NCI-H146 (cell line): Measurements from ENCODE around the gene LHX3.

ENCODE experiments used
- DNase-seq: peaks from one replicate; lab custom pipeline; 2025; lab: John Stamatoyannopoulos, UW

LHX3 gene

GRCh38 chr9:136177224-136177623 lies 27.7 kb downstream of the LHX3 start:
- DNase-seq, result no peak

GRCh38 chr9:136175616-136176197 lies 29.2 kb downstream of the LHX3 start:
- no peak for DNase-seq

DNA sequence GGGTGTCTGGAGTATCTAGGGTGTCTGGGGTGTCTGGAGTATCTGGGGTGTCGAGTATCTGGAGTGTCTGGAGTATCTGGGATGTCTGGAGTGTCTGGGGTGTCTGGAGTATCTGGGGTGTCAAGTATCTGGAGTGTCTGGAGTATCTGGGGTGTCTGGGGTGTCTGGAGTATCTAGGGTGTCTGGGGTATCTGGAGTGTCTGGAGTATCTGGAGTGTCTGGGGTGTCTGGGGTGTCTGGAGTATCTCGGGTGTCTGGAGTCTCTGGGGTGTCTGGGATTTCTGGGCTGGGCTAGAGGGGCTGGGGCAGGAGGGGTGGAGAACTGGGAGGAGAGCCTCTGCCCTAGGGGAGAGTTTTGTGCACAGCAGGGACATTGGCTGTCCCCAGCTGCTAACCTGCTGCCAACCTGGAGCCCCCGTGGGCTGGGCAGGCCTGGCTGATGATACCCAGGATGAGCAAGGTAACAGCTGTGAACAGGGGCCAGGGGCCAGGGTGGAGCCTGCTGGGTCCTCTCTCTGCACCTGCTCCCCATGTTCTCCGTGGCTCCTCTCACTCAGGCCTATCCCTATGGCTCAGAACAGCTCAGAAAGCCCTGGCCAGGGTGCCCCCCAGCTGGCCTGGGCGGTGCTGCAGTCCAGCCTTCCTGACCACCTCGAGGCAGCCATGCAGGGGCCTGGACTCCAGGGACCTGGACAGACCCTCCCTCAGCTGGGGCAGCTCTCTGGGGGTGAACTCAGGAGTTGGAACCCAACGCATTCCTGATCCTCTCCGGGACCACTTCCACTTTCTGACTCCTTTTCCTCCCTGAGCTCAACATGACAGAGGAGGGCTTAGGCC lies 29.9 kb downstream of the LHX3 start:
- peak; percentile 43 for DNase-seq

DNA sequence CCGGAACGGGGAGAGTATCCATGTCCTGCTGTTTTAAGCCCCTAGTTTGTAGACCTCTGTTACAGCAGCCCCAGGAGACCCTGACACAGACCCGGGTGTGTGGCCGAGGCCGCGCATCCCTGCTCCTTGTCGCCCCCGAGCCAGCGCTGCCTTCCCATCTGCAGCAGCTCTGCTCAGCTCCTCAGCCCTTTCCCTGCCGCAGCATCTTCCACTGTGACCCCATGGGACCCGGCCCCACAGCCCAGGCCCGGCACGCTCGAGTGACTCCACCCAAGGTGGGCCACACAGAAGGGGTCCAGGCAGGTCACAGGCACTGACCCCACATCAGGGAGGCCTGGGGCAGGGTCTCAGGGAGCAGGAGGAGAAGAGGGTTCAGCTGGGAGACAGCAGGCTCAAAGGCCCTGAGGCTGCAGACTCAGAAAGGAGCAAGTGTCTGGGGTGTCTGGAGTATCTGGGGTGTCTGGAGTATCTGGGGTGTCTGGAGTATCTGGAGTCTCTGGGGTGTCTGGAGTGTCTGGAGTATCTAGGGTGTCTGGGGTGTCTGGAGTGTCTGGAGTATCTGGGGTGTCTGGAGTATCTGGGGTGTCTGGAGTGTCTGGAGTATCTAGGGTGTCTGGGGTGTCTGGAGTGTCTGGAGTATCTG lies 31.2 kb downstream of the LHX3 start:
- DNase-seq, result no peak

DNA sequence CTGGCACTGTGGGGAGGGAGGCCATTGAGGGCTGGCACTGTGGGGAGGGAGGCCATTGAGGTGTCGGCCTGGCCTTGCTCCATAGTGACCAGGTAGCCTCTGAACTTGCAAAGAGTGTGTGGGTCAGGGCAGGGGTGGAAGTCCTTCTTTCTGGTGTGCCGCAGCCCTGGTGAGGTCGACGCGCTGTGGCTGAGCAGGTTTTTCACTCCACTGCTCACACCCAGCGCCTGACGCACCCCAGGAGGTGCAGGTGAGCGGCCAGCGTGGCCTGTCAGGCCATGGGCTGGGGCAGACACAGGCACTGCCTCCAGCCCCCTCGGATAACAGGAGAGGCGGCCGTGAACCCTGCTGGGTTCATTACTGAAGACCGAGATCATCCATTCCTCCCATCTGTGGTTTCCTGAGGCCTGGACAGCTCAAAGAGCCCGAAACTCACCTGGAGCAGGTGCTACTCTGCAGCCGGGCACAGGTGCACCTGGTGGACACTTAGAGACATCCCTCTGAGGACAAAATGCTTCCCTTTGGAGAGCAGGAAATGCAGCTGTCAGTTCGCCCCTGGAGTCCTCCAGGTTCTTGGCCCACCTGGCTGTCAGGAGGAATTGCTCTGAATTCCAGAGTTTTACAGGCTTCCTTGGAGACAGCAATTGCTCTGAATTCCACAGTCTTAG lies 32.4 kb downstream of the LHX3 start:
- DNase-seq, result peak; percentile 95

GRCh38 chr9:136171801-136172411 lies 33.0 kb downstream of the LHX3 start:
- no peak for DNase-seq

DNA sequence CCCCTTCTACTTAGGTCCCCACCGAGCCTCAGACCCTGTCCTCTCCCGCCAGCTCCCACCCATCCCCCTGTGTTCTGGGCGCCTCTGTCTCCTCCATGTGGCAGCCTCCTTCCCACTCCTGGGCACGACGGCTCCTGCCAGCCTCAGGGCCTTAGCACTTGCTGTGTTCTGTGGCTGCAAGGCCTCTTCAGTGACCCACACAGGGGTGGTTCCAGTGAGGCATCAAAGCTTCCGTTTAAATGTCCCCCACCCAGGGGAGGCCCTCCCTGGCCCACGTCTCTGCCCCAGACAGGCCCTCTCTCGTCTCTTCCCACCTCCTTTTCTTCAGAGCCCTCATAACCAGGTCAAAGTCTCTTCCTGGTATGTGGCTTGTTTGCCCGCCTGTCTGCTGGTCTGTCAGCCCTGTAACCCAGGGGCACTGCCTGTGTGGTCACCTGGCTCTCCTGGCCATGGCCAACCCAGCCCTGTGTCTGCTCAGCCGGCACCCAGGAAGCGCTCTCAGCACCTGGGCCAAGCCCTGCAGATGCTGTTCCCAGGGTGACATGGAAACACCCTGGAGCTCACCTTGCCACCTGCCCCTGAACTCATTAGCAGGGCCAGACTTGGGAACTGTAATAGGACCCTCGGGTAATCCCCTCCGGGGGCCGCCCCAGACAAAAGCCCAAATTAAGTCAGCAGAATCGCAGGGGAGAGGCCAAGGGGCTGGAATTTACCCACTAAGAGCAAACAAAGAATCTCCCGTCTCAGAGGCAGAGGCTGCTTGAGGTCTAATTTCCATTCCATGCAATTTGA lies 33.7 kb downstream of the LHX3 start:
- DNase-seq, result peak; percentile 92

- peak; percentile 85 for DNase-seq
These were observed 34.7 kb downstream of the LHX3 start for GRCh38 chr9:136170006-136170901.

GRCh38 chr9:136169495-136169894 lies 35.4 kb downstream of the LHX3 start:
- DNase-seq, result no peak

DNA sequence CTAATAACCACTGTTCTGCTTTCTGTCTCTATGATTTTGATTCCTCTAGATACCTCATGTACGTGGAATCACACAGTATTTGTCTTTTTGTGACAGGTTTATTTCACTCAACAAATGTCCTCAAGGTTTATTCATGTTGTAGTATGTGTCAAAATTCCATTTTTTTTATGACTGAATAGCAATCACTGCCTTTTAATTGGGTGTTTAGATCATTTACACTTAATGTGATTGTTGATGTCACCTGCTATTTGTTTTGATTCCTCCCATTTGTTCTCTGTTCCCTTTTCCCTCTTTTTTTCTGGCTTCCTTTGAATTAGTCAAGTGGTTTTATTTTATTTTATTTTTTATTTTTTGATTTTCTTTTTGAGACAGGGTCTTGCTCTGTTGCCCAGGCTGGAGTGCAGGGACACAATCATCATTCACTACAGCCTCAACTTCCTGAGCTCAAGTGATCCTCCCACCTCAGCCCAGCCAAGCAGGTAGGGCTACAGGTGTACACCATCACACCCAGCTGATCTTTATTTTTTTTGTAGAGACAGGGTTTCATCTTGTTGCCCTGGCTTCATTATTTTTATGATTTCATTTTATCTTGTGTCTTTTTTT lies 41.6 kb downstream of the LHX3 start:
- DNase-seq, result no peak

DNA sequence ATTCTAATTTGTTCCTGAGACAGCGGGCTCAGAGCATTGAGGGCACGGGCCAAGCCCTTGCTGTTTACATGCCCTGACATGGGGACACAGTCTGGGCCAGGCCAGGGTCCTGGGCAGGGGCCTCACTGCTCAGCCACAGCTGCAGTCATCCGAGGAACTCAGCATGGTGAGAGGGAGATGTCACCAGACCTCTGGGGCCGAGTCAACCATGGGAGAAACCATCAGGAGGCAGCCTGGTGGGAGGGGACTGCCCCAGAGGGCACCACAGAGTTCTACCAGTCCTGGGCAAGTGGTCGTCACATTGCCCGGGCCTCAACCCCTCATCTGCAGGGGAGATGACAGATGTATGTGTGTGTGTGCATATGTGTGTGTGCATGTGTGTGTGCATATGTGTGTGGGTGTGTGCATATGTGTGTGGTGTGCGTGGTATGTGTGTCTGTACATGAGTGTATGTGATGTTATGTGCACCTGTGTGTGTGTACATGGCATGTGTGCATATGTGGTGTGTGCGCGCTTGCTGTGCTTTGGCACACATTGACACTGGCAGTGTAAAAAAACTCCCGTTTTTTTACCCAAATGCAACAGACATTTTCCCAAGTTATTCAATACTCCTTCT lies 43.8 kb downstream of the LHX3 start:
- peak; percentile 42 for DNase-seq

DNA sequence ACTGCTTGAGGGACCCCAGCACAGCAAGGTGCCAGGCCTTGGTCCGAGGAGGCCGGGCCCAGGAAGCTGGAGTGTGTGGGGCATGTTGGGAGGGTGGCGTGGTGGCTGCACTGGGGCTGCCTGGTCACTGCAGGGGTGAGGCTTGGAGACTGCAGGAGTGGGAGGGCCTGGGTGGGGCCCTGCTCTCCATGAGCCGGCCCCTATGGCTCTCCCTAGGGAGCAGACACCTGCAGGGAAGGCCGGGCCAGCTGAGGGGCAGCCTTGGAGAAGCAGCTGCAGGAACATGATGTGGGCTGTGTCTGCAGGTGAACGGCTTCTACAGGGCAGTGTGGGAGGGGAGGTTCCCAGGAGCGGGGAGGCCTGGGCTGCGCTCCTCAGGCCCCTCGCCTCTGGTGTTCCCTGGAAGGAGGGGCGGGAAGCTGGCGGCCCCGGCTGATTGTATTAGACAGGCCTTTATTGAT lies 44.5 kb downstream of the LHX3 start:
- peak; percentile 90 for DNase-seq

- no peak for DNase-seq
These were observed 45.1 kb downstream of the LHX3 start for GRCh38 chr9:136159851-136160250.

GRCh38 chr9:136157477-136158265 lies 47.3 kb downstream of the LHX3 start:
- no peak for DNase-seq

DNA sequence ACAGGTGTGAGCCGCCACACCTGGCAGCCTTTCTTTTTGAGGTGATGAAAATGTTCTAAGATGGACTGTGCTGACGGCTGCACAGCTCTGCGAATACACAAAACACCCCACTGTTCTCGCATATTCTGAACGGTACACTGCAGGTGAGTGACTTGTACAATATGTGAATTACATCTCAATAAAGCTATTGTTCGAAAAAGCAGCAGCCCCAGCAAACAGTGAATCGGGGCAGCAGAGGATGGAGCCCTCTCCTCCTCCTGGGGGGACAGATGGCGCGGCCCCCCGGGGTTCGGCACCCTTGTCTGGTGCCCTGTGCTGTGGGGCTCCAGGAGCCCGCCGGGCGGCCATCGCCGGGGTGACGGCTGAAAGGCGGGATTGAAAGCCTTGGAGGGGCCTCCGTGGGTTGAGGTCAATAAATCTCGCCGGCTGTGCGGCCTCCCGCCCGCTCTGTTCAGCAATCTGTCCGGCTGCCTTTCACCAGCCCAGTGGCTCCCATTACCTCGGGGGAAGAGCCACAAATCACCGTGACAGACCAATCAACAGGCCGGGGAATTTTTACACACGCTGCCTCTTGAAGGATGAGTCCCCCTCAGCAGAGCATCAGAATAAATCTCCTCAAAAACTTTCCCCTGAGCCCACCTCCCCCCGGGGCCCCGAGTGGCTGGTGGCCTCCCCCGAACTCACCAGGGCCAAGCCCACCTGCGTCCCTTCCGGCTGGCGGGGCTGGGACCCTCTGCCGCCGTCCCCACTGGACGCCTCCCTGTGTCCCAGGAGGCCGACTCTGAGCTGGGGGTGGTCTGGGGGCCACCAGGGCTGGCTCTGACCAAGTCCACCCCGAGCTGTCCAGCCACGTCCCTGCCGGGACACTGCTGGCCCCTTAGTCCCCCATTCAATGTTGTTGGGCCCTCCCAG lies 48.5 kb downstream of the LHX3 start:
- DNase-seq, result no peak

GRCh38 chr9:136155576-136155975 lies 49.4 kb downstream of the LHX3 start:
- no peak for DNase-seq

DNA sequence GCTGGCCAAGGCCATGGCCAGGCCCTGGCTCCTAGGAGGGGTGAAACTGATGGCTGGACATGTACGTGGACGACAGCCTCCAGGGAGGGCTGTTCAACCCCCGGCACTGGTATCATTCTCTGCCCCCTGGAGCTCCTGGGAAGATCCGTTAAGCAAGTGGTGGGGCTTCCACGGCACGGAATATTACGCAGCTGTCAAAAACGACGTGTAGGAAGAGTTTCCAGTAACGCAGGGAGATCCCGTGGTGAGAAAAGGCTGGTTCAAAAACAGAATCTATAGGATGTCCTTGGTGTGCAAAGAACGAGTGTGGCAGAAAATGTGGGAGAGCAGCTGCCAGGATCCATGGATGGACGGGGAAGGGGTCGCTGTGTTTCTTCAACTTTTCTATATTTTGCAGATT lies 50.0 kb downstream of the LHX3 start:
- DNase-seq, result no peak
